Measurements from ENCODE around the gene ASPRV1.

The ASPRV1 gene

GRCh38 chr2:69961496-69961895, at the start of gene ASPRV1:
Gene ASPRV1 (minus strand): TSS chr2:69961631. CDS start chr2:69961436, 195 bp downstream.
- no peak for TF ChIP-seq CTCF (IDR thresholded peaks at IDR 0.05; ENCODE audit: low read depth, low read length, missing control alignments)
- H3K27me3 ChIP-seq (replicated peaks) = no peaks in the 10 kb centered on the region
- H3K4me3 ChIP-seq (ENCODE audit: low read depth, low read length) = no peak within 1 kb of the TSS
- H3K36me3 ChIP-seq (replicated peaks) = no peaks in the 10 kb centered on the region
- in situ Hi-C loops (cut with HindIII; ENCODE audit: low pct_ligation_motif_present, low sequenced_read_pairs) = no loop called here
- DNase-seq = no peak
- no peak within 1 kb of the TSS for H3K27ac ChIP-seq

- no peak overlapping the region for H3K27ac ChIP-seq
- H3K4me3 ChIP-seq (ENCODE audit: low read depth, low read length) = no peak overlapping the region
- no peaks in the 10 kb centered on the region for H3K36me3 ChIP-seq (replicated peaks)
- DNase-seq = no peak
- in situ Hi-C loops (cut with HindIII; ENCODE audit: low pct_ligation_motif_present, low sequenced_read_pairs) = no loop called here
- H3K27me3 ChIP-seq (replicated peaks) = no peaks in the 10 kb centered on the region
- no peak for TF ChIP-seq CTCF (IDR thresholded peaks at IDR 0.05; ENCODE audit: low read depth, low read length, missing control alignments)
These were observed 49.2 kb upstream of the ASPRV1 start for GRCh38 chr2:70010576-70011111.

- in situ Hi-C loops (cut with HindIII; ENCODE audit: low pct_ligation_motif_present, low sequenced_read_pairs) = no loop called here
- H3K36me3 ChIP-seq (replicated peaks) = no peaks in the 10 kb centered on the region
- TF ChIP-seq CTCF (IDR thresholded peaks at IDR 0.05; ENCODE audit: low read depth, low read length, missing control alignments) = no peak
These were observed 48.5 kb upstream of the ASPRV1 start for GRCh38 chr2:70009762-70010575.

GRCh38 chr2:70008290-70008689, 46.9 kb upstream of the ASPRV1 start:
- TF ChIP-seq CTCF (IDR thresholded peaks at IDR 0.05; ENCODE audit: low read depth, low read length, missing control alignments) = no peak
- in situ Hi-C loops (cut with HindIII; ENCODE audit: low pct_ligation_motif_present, low sequenced_read_pairs) = no loop called here
- H3K27me3 ChIP-seq (replicated peaks) = no peaks in the 10 kb centered on the region
- no peak overlapping the region for H3K4me3 ChIP-seq (ENCODE audit: low read depth, low read length)
- no peak for DNase-seq
- H3K27ac ChIP-seq = no peak overlapping the region
- no peaks in the 10 kb centered on the region for H3K36me3 ChIP-seq (replicated peaks)

More at GRCh38 chr2:70009762-70010575, 48.5 kb upstream of the ASPRV1 start:
- Histone ChIP-seq H3K27ac (no peak overlapping the region), H3K27me3 (replicated peaks) (no peaks in the 10 kb centered on the region), H3K4me3 (ENCODE audit: low read depth, low read length) (no peak overlapping the region)
- no peak for DNase-seq

- no peak overlapping the region for H3K4me3 ChIP-seq (ENCODE audit: low read depth, low read length)
- TF ChIP-seq CTCF (IDR thresholded peaks at IDR 0.05; ENCODE audit: low read depth, low read length, missing control alignments) = no peak
- no peaks in the 10 kb centered on the region for H3K36me3 ChIP-seq (replicated peaks)
- no peak overlapping the region for H3K27ac ChIP-seq
- no peaks in the 10 kb centered on the region for H3K27me3 ChIP-seq (replicated peaks)
- DNase-seq = no peak
- in situ Hi-C loops (cut with HindIII; ENCODE audit: low pct_ligation_motif_present, low sequenced_read_pairs) = no loop called here
These were observed 45.7 kb upstream of the ASPRV1 start for GRCh38 chr2:70007151-70007550.
